Activated CD8-positive, alpha-beta memory T cell treated with anti-CD3 and anti-CD28 coated beads, Interleukin-2, amount 50 U/mL, for 4 hours (primary cell): ENCODE results near the gene ASB4.

Experiments used
- DNase-seq: peaks from one replicate; pipeline ENCODE4 v3.0.0-alpha.2; 2020

Gene ASB4

GRCh38 chr7:95560674-95561073 lies 74.9 kb downstream of the ASB4 start:
- DNase-seq = no peak

- DNase-seq = no peak
Measured at GRCh38 chr7:95569720-95570119, 84.0 kb downstream of the ASB4 start.

- DNase-seq = no peak
Measured at GRCh38 chr7:95577137-95577536, 91.4 kb downstream of the ASB4 start.

- no peak for DNase-seq
Measured at GRCh38 chr7:95578299-95578855, 92.6 kb downstream of the ASB4 start.

- no peak for DNase-seq
Measured at GRCh38 chr7:95579318-95579717, 93.6 kb downstream of the ASB4 start.

- DNase-seq = no peak
Measured at GRCh38 chr7:95581467-95581866, 95.7 kb downstream of the ASB4 start.

- DNase-seq = no peak
Measured at GRCh38 chr7:95582578-95583293, 97.0 kb downstream of the ASB4 start.

- DNase-seq = no peak
Measured at GRCh38 chr7:95583834-95584621, 98.3 kb downstream of the ASB4 start.

GRCh38 chr7:95584769-95585425 lies 99.2 kb downstream of the ASB4 start:
- no peak for DNase-seq

GRCh38 chr7:95585426-95585789 lies 99.7 kb downstream of the ASB4 start:
- DNase-seq = no peak

GRCh38 chr7:95586951-95587301 lies 101.2 kb downstream of the ASB4 start:
- DNase-seq = no peak

- no peak for DNase-seq
Measured at GRCh38 chr7:95589031-95589430, 103.3 kb downstream of the ASB4 start.

GRCh38 chr7:95589766-95590165 lies 104.0 kb downstream of the ASB4 start:
- no peak for DNase-seq
